ENCODE results near the gene IL5RA.

The IL5RA gene

DNA sequence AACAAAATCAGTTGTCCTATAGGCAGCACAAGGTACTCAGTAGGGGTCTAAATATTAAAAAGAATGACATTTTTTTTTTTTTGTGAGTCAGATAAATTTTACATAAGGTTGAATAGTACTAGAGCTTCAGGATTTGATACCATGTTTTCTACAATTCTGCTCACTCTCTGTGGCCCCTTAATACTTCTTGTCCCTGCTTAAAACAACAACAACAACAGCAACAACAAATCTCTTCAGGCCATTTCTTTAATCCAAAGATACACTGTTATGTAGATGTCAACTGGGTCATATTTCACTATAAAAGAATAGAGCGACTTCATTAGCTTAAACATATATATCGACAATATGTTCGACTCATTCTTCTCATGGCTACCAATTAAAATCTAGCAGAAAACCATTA is 3.0 kb downstream of the IL5RA start:
- DNase-seq (ENCODE audit: low read depth) = no peak

DNA sequence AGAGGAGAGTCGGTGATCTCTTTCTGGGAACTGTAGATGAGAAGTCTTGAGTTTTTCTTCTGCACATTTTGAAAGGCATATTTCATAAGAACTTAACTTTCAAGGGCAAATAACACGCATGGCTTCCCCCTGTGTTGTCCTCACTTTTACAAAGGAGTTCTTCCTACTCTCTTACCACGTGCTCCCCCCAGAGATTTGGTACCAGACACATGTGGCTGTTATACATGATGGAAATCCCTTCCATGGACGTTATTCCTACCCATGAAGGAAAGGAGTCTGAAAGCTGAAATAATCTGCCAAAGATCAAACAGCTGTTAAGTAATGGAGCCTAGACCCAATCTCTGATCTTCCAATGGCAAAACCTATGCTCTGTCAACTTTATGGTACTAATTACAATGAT is 4.4 kb downstream of the IL5RA start:
- DNase-seq (ENCODE audit: low read depth) = no peak

DNA sequence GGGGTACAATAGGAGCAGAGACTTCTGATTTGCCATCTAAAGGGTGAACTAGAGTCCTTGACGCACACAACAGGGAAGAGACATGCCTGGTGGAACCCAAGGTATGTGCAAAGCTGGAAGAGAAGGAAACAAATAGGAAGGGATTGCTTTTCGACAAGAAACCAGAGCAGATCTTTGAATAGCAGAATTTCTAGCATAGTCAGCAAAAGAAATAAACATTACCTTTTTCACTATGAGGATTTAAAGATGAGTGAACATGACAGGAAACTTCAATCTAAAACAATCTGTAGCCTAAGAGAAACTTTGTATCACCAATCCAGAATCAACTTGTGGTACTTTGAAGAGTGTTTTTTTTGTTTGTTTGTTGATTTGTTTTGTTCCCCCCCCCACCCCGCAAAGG is 4.9 kb downstream of the IL5RA start:
- DNase-seq (ENCODE audit: low read depth) = no peak

DNA sequence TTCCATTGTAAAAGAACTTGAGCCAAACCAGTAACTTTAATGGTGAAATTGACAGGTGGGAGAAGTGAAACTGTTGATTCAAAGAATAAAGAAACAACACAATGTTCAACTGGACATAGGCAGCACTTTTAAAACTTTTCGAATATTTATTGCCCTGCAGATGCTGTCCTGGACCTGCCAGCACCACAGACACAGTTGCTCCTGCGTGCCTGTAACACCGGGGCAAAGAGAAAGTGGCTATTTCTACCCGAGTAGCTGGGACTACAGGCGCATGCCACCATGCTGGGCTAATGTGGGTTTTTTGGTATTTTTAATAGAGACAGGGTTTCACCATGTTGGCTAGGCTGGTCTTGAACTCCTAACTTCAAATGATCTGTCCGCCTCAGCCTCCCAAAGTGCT is 7.4 kb downstream of the IL5RA start:
- no peak for DNase-seq (ENCODE audit: low read depth)

DNA sequence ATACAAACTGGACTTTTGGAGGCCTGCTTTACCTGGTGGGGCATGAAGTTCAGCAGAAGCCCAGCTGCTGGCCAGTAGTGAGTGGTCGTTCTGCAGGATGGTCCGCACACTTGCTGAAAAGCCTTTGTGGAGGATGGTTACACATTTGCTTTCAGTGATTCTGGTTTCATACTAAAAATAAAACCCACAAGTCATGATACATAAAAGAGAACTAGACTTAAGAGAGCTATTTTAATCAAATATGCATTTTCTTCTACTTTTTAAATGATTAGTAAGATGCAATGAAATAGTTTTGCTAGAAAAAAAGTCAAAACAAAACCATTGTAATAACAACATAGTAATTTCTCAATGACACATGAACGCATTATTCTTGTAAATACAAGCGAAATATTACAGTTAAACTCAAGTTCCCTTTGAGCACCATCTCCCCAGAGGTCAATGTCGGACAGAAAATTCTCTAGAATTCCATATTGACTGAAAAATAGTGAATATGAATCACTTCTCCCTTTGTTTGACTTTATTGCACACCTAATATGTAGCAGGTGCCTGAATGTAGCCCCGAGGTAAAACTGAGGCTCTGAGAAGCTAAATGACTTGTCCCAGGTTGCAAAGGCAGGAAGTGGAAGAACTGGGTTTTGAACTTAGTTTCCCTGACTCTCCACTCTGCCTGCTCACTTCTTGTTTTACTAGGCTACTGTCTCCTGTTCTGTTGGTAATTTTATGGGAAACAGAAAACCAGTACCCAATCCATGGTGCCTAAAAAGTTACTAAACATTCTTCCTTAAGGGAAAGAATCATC is 8.3 kb downstream of the IL5RA start:
- DNase-seq (ENCODE audit: low read depth) = no peak

DNA sequence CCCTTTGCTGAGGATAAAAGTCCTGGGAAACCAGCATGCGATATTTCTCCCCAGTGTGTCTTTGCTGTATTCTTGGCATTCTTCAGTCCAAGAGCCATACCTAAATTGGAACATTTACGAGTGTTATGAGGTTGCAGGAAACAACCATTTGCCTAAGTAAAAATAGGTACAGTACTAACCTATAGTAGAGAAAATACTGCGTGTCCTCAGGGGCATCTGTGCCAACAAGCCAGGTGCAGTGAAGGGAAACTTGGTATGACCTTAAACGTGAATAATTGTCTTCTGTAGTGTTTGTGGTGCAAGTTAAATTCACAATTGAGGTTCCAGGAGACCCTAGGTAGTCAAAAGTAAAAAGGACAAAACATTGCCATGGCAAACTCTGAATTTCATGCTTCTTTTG is 12.2 kb downstream of the IL5RA start:
- no peak for DNase-seq (ENCODE audit: low read depth)

DNA sequence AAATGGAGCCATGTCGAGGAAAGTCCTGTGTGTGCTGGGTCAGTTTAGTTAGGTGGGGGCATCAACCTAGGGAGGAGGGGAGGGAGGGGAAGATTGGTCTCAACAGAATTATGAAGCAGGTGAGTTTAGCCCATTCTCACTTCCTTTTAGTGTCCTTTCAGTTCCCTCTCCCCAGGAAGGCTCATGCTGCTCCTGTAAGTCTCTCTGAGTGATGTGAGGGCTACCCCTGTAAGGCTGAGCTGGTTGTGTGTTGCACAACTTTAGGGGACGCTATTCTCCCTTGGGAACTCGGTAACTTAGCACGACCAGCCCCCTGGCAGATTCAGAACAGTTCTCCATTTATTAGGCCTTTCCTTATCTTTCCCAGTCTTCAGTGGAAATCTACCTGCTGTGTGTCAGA is 21.2 kb downstream of the IL5RA start:
- no peak for DNase-seq (ENCODE audit: low read depth)

DNA sequence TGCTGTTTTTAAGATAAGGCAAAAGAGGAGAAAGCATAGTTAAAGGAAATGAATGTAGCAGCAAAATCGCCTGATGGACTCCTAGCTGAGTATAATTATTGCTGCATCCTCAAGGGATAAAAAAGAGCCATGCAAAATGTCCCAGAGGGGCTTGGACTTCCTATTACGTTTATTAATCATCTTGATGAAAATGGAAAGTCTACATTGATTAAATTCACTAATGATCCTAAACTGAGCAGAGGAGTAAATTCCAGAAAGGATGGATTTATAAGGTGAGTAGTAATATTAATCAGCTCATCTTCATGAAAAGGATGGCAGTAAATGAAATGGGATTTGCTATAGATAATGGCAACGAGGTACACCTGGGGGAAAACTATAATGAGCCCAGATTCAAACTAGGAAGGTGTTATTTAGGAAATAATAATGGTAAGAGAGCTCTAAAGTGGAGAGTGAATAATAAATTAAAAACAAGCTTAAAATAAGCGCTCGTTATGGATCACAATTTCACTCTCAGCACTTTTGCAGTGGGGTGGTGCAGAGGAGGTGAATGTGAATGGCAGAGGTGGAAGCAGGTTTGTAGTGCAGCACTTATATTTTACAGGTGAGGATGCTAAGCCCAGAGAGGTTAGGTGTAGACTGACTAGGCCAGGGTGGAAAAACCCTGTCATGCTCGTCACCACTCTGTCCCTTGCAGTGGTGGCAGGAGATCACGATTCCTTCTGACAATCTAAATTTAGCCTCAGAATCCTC is 22.3 kb downstream of the IL5RA start:
- no peak for DNase-seq (ENCODE audit: low read depth)

DNA sequence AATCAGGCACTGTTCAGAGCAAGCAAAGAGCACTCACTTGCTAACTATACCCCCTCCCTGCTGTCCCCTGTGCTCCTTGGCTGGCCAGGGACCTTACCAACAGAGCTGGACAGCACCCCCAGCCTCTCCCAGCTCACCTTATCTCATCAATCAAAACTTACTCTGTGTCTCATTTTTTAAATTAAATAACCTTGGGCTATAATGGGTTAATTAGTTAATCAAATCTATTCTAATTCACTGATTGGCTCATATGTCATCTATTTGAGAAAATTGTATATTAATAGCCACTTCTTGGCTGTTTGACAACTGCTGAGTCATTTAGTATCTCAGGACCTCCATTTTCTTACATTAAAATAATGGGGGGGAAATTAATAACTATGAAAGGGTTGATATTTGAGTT is 22.9 kb downstream of the IL5RA start:
- no peak for DNase-seq (ENCODE audit: low read depth)

DNA sequence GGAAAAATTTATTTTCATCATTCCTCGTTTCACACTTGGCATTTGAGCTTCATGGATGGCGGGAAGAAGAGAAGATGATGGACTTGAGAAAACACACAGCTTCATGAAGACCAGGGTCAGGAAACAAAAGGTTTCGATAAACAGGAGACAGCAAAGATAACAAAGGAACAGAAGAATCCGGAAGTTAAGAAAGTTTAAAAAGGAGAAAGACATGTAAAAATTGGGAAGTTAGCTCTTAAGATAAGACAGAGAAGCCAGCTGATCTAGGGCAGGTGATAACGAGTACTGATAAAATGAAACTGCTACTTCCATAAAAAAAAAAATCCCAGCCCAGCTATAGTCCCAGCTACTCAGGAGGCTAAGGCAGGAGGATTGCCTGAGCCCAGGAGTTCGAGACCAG is 23.9 kb downstream of the IL5RA start:
- DNase-seq (ENCODE audit: low read depth) = no peak

DNA sequence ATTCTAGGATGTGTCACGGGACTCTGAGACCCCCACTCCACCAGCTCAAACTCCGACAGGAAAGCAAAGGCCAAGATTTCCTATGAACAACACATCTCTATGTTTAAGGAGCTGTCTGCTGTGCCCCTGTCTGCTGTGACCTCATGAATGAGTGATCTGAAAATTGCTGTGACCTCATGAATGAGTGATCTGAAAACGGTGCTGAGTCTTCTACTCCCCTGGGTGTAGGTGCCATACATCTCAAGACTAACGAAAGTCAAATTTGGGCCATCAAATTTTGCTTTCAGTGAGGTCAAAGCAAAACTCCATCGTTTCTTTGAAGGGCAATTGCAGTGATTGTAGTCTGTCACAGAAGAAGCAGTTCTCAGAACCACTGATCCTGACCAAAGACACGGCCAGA is 24.4 kb downstream of the IL5RA start:
- no peak for DNase-seq (ENCODE audit: low read depth)

DNA sequence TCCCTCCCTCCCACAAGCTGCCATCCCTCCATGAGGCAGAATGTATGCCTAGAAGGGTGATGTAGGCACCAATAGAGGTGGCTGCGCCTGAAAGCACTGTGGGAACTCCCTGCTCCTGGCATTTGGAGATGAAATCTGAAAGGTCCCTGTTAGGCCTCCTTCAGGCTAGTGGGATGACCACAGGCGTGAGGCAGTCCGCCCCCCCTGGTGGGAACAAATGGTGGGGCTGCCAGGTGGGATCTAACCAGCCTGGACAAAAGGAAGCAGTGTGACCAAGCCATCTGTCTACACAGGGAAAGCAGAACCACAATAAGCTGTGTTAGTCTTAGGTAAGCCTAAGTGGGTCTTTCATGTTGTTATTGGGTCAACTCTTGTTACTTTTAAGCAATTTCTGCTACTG is 25.3 kb downstream of the IL5RA start:
- DNase-seq (ENCODE audit: low read depth) = no peak

DNA sequence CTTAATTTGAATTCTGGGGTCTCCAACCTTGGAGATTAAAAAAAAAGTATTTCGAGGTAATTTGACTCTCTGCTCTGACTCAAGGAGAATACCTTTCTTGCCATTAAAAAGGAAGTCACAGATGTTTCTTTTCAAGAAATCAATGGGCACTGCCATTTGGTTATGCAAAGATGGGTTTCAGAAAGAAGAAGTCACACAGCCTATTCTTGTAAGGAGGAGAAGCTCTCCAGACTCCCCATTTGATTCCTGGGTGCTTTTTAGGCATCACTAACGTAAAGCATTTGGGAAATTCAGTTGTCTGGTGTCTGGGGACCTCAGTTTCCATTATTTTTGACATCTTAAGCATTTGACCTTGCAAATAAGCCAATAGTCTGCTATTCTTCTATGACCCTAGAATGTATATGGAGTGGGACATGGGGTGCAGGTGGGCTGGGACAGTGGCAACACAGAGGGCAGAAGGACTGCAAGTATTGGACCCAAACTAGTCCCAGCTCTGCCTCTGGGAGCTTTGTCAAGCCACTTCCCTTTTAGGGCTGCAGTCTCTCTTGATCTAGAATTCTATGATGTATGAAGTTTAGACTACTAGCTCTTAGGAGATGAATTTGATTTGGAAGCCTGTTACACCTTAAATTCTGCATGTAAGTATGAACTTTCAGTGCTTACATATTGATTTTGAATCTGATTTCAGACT is 27.8 kb downstream of the IL5RA start:
- no peak for DNase-seq (ENCODE audit: low read depth)

DNA sequence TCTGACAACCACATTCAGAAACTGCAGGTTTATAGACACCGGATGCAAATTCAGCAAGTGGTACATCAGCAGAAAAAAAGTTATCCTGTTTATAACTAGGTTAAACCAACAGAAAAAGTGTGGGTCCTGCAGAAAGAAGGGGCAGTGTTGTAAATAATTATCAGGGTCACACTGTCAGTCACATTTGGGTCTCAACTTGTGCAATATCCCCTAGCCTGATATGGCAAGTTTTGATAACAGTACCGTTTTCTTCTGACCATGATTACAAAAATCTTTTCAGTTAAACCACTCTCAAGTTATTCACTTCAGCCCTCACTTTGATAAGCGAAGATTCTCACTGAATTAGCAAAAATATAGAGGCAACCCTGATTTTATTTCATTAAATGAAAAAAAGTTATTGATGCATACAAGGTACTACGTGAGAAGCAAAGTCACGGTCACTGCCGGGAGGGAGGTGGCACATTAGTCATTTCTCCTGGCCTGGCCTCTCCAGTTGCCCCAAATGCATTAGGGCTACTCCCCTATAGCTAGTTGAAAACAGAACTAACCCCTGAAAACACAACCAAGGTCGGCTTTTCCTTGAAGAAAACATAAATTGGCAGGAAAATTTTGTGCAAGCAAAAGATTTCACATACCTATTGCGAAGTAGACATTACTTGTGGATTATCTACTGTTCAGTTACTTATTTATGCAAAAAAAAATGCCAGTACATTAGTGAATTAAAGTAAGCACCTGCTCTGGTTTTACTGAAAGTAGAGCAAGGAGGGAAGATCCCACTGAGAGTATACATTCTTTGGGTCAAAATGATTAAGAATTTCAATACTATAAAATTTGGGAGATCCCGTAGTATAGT is 28.6 kb downstream of the IL5RA start:
- DNase-seq (ENCODE audit: low read depth) = no peak

DNA sequence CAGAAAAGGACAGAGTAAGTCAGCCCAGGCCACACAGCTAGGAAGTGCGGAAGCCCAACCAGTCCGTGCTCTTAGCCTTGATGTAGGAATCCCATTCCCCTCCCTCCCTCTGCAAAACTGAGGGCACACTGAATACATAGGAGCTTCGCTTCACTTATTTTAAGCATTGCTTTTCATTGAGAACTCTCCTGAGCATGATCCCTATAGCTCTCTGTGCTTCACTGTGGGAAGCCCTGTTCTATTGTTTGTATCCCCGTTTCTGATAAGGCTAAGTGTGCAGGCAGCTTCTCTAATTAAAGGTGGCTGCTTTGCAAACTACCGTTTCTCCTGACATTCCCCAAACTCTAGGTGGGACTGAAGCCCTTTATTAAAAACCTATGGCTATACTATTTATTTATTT is 29.9 kb downstream of the IL5RA start:
- DNase-seq (ENCODE audit: low read depth) = no peak

DNA sequence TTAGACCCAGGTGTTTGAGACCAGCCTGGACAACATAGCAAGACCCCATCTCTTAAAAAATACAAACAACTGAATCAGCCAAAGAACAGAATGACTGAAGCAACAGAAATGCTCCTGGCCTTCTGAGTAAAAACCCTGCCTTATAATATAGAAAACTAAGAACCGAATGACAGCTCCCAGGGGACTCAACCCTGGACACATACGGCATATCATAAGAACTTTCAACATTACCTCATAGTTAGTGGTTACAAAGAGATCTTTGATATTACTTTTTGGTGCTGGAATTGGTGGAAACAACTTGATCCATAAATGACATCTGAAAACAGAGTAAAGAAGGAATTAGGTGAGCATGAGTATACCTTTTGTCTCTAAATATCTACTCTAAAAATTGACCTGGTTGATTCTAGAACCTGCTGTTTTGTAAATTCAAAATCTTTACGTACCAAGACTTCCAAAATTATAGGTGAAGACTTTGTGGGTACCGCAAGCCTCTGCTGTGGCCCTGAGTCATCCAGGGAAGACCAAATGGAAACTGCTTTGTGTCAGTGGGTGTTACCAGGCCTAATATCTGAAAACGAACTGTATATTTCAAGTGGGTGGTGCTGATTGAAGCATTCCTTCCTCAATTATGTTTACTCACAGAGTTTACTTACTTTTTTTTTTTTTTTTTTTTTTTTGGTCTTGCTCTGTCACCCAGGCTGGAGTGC is 35.5 kb downstream of the IL5RA start:
- no peak for DNase-seq (ENCODE audit: low read depth)

DNA sequence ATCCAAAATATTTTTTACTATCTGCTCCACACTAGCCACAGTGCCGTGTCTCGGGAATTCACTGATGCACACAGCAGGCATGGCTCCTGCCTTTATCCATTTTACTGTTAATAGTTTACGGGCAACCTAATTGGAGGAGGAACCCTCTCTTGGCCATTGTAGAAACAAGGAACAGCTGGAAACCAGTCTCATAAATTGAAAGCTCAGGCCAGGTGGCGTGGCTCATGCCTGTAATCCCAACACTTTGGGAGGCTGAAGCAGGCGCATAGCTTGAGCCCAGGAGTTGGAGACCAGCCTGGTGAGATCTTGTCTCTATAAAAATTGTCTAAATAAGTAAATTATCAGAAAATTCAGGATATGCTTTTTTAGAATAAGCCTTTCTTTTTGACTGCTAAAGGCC is 39.0 kb downstream of the IL5RA start:
- no peak for DNase-seq (ENCODE audit: low read depth)

DNA sequence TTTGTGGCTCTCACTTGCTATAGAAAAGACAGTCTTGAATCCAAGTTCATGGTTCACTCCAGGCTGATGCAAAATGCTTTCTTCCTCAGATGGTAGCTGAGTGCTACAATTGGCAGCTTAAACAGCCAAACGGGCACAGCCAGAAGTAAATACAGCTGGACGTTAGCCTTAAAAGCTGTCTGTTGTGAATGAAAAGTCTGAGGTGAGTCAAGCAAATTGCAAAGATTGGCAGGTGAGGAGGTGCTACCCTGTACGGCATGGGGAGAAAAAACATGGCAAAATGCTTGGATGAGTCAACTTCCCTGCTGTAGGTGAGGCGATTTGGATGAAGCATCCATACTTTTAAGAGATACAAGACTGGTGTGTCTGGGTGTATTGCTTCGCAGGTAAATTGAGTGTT is 40.5 kb downstream of the IL5RA start:
- DNase-seq (ENCODE audit: low read depth) = no peak

DNA sequence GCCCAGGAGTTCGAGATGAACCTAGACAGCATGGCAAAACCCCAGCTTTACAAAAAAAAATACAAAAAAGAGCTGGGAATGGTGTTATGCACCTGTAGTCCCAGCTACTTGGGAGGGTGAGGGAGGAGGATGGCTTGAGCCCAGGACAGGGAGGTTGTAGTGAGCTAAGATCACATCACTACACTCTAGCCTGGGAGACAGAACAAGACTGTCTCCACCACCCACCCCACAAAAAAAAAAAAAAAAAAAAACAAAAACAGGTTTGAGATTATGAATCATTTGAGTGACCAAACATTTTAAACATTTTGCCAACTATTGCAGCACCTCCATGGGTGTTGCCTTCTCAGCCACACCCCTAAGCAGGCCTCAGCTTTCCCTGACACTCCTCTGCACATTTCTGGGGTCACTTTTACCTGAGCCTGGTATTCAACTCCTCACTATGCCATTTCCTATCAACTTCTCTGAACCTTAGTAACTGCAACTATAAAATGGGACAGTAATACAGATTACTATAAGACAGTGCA is 41.8 kb downstream of the IL5RA start:
- DNase-seq (ENCODE audit: low read depth) = no peak

DNA sequence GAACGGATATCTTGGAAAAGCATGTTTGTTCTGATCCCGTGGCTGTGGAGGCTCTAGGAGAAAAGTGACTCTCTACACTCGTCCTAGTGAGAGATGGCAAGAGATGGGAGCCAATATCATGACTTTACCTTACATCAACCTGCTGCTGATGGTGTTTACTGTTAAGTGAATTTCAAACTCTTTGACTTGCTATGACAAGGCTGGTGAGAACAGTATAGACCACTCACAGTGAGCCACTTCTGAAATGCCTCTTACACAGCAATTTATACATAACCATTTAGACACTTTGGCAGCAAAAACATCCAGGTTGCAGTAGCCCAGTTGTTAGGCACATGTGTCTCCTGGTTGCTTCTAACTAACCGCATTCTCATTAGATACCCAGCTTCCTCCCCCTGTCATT is 43.3 kb downstream of the IL5RA start:
- no peak for DNase-seq (ENCODE audit: low read depth)

DNA sequence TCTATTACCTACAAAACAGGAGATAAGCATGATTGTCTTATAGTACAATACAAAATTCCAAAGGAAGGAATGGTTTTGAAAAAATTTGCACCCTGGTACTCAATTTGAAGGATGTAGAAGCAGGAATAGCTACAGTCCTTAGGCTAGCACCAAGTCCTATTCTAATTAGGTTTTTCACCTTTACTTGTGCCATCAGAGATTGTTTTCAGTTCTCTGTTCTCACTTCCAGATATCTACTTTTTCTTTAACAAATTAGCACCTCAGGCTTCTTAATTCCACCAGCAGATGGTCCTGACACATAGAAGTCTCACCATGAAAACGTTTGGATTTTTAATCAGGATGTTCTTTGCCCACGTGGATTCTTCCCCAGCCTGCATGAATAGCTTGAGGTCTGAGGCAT is 43.8 kb downstream of the IL5RA start:
- DNase-seq (ENCODE audit: low read depth) = no peak

Data from stimulated activated CD8-positive, alpha-beta memory T cell treated with anti-CD3 and anti-CD28 coated beads, Interleukin-15, amount 100 ng/mL, for 1 hour (primary cell).